Neutrophil (primary cell): ENCODE measurements around the gene CFAP206.
A peak's percentile ranks its signal among the peaks of the same experiment; 100 is the strongest.

Experiments used
- H3K27ac ChIP-seq: fragments of 200-600 bp; sonication (generic); 2 replicates; pipeline ENCODE4 v1.5.1; 2016; ENCODE audit warnings: mild to moderate bottlenecking, moderate library complexity
- H3K27me3 ChIP-seq: fragments of 200-600 bp; sonication (generic); 2 replicates; pipeline ENCODE4 v1.6.0; 2016; ENCODE audit warnings: mild to moderate bottlenecking
- H3K36me3 ChIP-seq: fragments of 200-600 bp; sonication (generic); 2 replicates; pipeline ENCODE4 v1.5.1; 2017
- H3K4me1 ChIP-seq, 2 experiments: fragments of 200-600 bp in 1 of 2; sonication (generic) in 1 of 2; 1 replicate in 1 of 2; 2 replicates in 1 of 2; pipeline versions ENCODE4 v1.5.1 to v1.6.1; 2013 to 2016; ENCODE audit warnings: low read depth in 1 of 2, low read length in 1 of 2, mild to moderate bottlenecking in 1 of 2, moderate library complexity in 1 of 2; ENCODE audit not compliant: control insufficient read depth in 1 of 2, insufficient read depth in 1 of 2
- H3K4me3 ChIP-seq, 2 experiments: fragments of 200-600 bp in 1 of 2; sonication (generic) in 1 of 2; 1 replicate in 1 of 2; 2 replicates in 1 of 2; pipeline ENCODE4 v1.5.1; 2013 to 2016; ENCODE audit warnings: low read depth in 1 of 2, low read length in 1 of 2, mild to moderate bottlenecking in 1 of 2, moderate library complexity in 1 of 2
- H3K9me3 ChIP-seq: fragments of 200-600 bp; sonication (generic); 2 replicates; pipeline ENCODE4 v1.5.1; 2016
- CTCF ChIP-seq: fragments of 200-600 bp; sonication (generic); IDR thresholded peaks from 2 replicates; pipeline ENCODE4 v1.5.1; 2016; ENCODE audit warnings: antibody characterized with exemption

Gene CFAP206

GRCh38 chr6:87407901-87408720, at the start of gene CFAP206:
TSS of gene CFAP206 (plus strand) at chr6:87407972. CDS start at chr6:87409840, 1,868 bp downstream.
- Histone ChIP-seq H3K4me1 (peaks cover 12 to 13% of the 10 kb centered on the region in 2 experiments), H3K4me3 (peak within 1 kb of the TSS; percentile 76 to 92), H3K36me3 (no peaks in the 10 kb centered on the region), H3K27ac (peak within 1 kb of the TSS; percentile 79), H3K9me3 (no peaks in the 10 kb centered on the region), H3K27me3 (peaks cover 48% of the 10 kb centered on the region)
- TF ChIP-seq CTCF, result no peak

GRCh38 chr6:87364602-87365252, 43.0 kb upstream of the CFAP206 start:
- Histone ChIP-seq H3K36me3 (peaks cover 8% of the 10 kb centered on the region), H3K27ac (no peak overlapping the region), H3K4me3 (no peak overlapping the region), H3K4me1 (no peaks in the 10 kb centered on the region), H3K9me3 (no peaks in the 10 kb centered on the region), H3K27me3 (no peaks in the 10 kb centered on the region)
- no peak for TF ChIP-seq CTCF

- H3K9me3 ChIP-seq, result no peaks in the 10 kb centered on the region
Observed at GRCh38 chr6:87366072-87366827, 41.5 kb upstream of the CFAP206 start.

GRCh38 chr6:87366899-87367298, 40.9 kb upstream of the CFAP206 start:
- Histone ChIP-seq H3K27ac (no peak overlapping the region), H3K36me3 (no peaks in the 10 kb centered on the region)
- no peak for TF ChIP-seq CTCF

More at GRCh38 chr6:87366072-87366827, 41.5 kb upstream of the CFAP206 start:
- no peak overlapping the region for H3K27ac ChIP-seq
- H3K4me3 ChIP-seq, result no peak overlapping the region
- H3K27me3 ChIP-seq, result no peaks in the 10 kb centered on the region
- H3K36me3 ChIP-seq, result no peaks in the 10 kb centered on the region
- no peaks in the 10 kb centered on the region for H3K4me1 ChIP-seq
- no peak for TF ChIP-seq CTCF

GRCh38 chr6:87373377-87373776, 34.4 kb upstream of the CFAP206 start:
- Histone ChIP-seq H3K27me3 (no peaks in the 10 kb centered on the region), H3K27ac (no peak overlapping the region), H3K36me3 (no peaks in the 10 kb centered on the region), H3K9me3 (no peaks in the 10 kb centered on the region), H3K4me3 (no peak overlapping the region), H3K4me1 (no peaks in the 10 kb centered on the region)
- no peak for TF ChIP-seq CTCF

More at GRCh38 chr6:87366899-87367298, 40.9 kb upstream of the CFAP206 start:
- H3K27me3 ChIP-seq, result no peaks in the 10 kb centered on the region
- H3K9me3 ChIP-seq, result no peaks in the 10 kb centered on the region
- no peak overlapping the region for H3K4me3 ChIP-seq
- no peaks in the 10 kb centered on the region for H3K4me1 ChIP-seq
